ENCODE measurements around the gene SYNE2.
"Not testable (repeated sequence)": the region's sequence is repeated elsewhere in the genome, so short reads cannot be mapped to it uniquely, and the experiment has no call there.

The SYNE2 gene

GRCh38 chr14:64035143-64035542, 182.3 kb downstream of the SYNE2 start:
- DNase-seq (ENCODE audit: low spot score): no peak

- not testable (repeated sequence) for DNase-seq (ENCODE audit: low spot score)
Measured at GRCh38 chr14:64037869-64038745, 185.3 kb downstream of the SYNE2 start.

- DNase-seq (ENCODE audit: low spot score): peak; percentile 13
Measured at GRCh38 chr14:64038841-64039542, 186.2 kb downstream of the SYNE2 start.

- no peak for DNase-seq (ENCODE audit: low spot score)
Measured at GRCh38 chr14:64040044-64040443, 187.2 kb downstream of the SYNE2 start.

- not testable (repeated sequence) for DNase-seq (ENCODE audit: low spot score)
Measured at GRCh38 chr14:64043296-64043695, 190.5 kb downstream of the SYNE2 start.

GRCh38 chr14:64045091-64045490, 192.3 kb downstream of the SYNE2 start:
- DNase-seq (ENCODE audit: low spot score): no peak

GRCh38 chr14:64049616-64050381, 197.0 kb downstream of the SYNE2 start:
- no peak for DNase-seq (ENCODE audit: low spot score)

GRCh38 chr14:64053694-64054669, 201.2 kb downstream of the SYNE2 start:
- DNase-seq (ENCODE audit: low spot score): no peak

- no peak for DNase-seq (ENCODE audit: low spot score)
Measured at GRCh38 chr14:64059454-64060198, 206.8 kb downstream of the SYNE2 start.

- no peak for DNase-seq (ENCODE audit: low spot score)
Measured at GRCh38 chr14:64060199-64060545, 207.4 kb downstream of the SYNE2 start.

GRCh38 chr14:64060648-64061096, 207.9 kb downstream of the SYNE2 start:
- DNase-seq (ENCODE audit: low spot score): no peak

GRCh38 chr14:64061115-64061514, 208.3 kb downstream of the SYNE2 start:
- no peak for DNase-seq (ENCODE audit: low spot score)

- no peak for DNase-seq (ENCODE audit: low spot score)
Measured at GRCh38 chr14:64061706-64062105, 208.9 kb downstream of the SYNE2 start.

GRCh38 chr14:64062381-64063115, 209.7 kb downstream of the SYNE2 start:
- no peak for DNase-seq (ENCODE audit: low spot score)

GRCh38 chr14:64064447-64064846, 211.6 kb downstream of the SYNE2 start:
- DNase-seq (ENCODE audit: low spot score): no peak

GRCh38 chr14:64069634-64070359, 217.0 kb downstream of the SYNE2 start:
- no peak for DNase-seq (ENCODE audit: low spot score)

GRCh38 chr14:64074961-64075612, 222.3 kb downstream of the SYNE2 start:
- no peak for DNase-seq (ENCODE audit: low spot score)

- DNase-seq (ENCODE audit: low spot score): no peak
Measured at GRCh38 chr14:64075613-64076005, 222.8 kb downstream of the SYNE2 start.

GRCh38 chr14:64080452-64080851, 227.6 kb downstream of the SYNE2 start:
- no peak for DNase-seq (ENCODE audit: low spot score)
